Measurements from ENCODE around the gene LOX.

The LOX gene

GRCh38 chr5:122089096-122090013 lies 11.3 kb upstream of the LOX start:
- TF ChIP-seq GATA1 (IDR thresholded peaks at IDR 0.05; ENCODE audit: low read depth, low read length): no peak
- DNase-seq: peak; percentile 62 to 81

- TF ChIP-seq POLR2A (IDR thresholded peaks at IDR 0.05; ENCODE audit: low read length) (no peak), GATA1 (IDR thresholded peaks at IDR 0.05; ENCODE audit: low read depth, low read length) (no peak)
- DNase-seq: no peak
Measured at GRCh38 chr5:122085041-122085440, 7.0 kb upstream of the LOX start.

- no peak for DNase-seq
- TF ChIP-seq GATA1 (IDR thresholded peaks at IDR 0.05; ENCODE audit: low read depth, low read length): no peak
- no peak for TF ChIP-seq POLR2A (IDR thresholded peaks at IDR 0.05; ENCODE audit: low read length)
Measured at GRCh38 chr5:122083535-122083934, 5.5 kb upstream of the LOX start.

GRCh38 chr5:122081541-122081940 lies 3.5 kb upstream of the LOX start:
- no peak for DNase-seq
- no peak for TF ChIP-seq POLR2A (IDR thresholded peaks at IDR 0.05; ENCODE audit: low read length)
- TF ChIP-seq GATA1 (IDR thresholded peaks at IDR 0.05; ENCODE audit: low read depth, low read length): no peak

GRCh38 chr5:122077366-122078115 lies 518 bp downstream of the LOX start:
- TF ChIP-seq POLR2A (IDR thresholded peaks at IDR 0.05; ENCODE audit: low read length): no peak
- no peak for TF ChIP-seq GATA1 (IDR thresholded peaks at IDR 0.05; ENCODE audit: low read depth, low read length)
- peak; percentile 45 to 47 for DNase-seq

- TF ChIP-seq GATA1 (IDR thresholded peaks at IDR 0.05; ENCODE audit: low read depth, low read length): no peak
- no peak for TF ChIP-seq POLR2A (IDR thresholded peaks at IDR 0.05; ENCODE audit: low read length)
- peak; percentile 61 to 77 for DNase-seq
Measured at GRCh38 chr5:122076669-122077365, 1.2 kb downstream of the LOX start.

GRCh38 chr5:122076050-122076461 lies 2.0 kb downstream of the LOX start:
- TF ChIP-seq GATA1 (IDR thresholded peaks at IDR 0.05; ENCODE audit: low read depth, low read length) (no peak), POLR2A (IDR thresholded peaks at IDR 0.05; ENCODE audit: low read length) (no peak)
- DNase-seq: no peak

GRCh38 chr5:122073864-122074263 lies 4.2 kb downstream of the LOX start:
- no peak for TF ChIP-seq GATA1 (IDR thresholded peaks at IDR 0.05; ENCODE audit: low read depth, low read length)

GRCh38 chr5:122073018-122073417 lies 5.0 kb downstream of the LOX start:
- TF ChIP-seq POLR2A (IDR thresholded peaks at IDR 0.05; ENCODE audit: low read length): no peak
- TF ChIP-seq GATA1 (IDR thresholded peaks at IDR 0.05; ENCODE audit: low read depth, low read length): no peak

More at GRCh38 chr5:122073864-122074263, 4.2 kb downstream of the LOX start:
- DNase-seq: no peak

GRCh38 chr5:122067390-122067789 lies 10.7 kb downstream of the LOX start:
- TF ChIP-seq GATA1 (IDR thresholded peaks at IDR 0.05; ENCODE audit: low read depth, low read length) (no peak), POLR2A (IDR thresholded peaks at IDR 0.05; ENCODE audit: low read length) (no peak)
- DNase-seq: no peak

More at GRCh38 chr5:122073018-122073417, 5.0 kb downstream of the LOX start:
- DNase-seq: no peak

- DNase-seq: no peak
- TF ChIP-seq POLR2A (IDR thresholded peaks at IDR 0.05; ENCODE audit: low read length): no peak
- no peak for TF ChIP-seq GATA1 (IDR thresholded peaks at IDR 0.05; ENCODE audit: low read depth, low read length)
Measured at GRCh38 chr5:122064992-122065391, 13.1 kb downstream of the LOX start.

GRCh38 chr5:122063836-122064235 lies 14.2 kb downstream of the LOX start:
- TF ChIP-seq GATA1 (IDR thresholded peaks at IDR 0.05; ENCODE audit: low read depth, low read length): no peak
- TF ChIP-seq POLR2A (IDR thresholded peaks at IDR 0.05; ENCODE audit: low read length): no peak
- no peak for DNase-seq

GRCh38 chr5:122062205-122062604 lies 15.9 kb downstream of the LOX start:
- DNase-seq: no peak

GRCh38 chr5:122056913-122057312 lies 21.1 kb downstream of the LOX start:
- TF ChIP-seq POLR2A (IDR thresholded peaks at IDR 0.05; ENCODE audit: low read length): no peak
- TF ChIP-seq GATA1 (IDR thresholded peaks at IDR 0.05; ENCODE audit: low read depth, low read length): no peak
- DNase-seq: no peak

More at GRCh38 chr5:122062205-122062604, 15.9 kb downstream of the LOX start:
- TF ChIP-seq POLR2A (IDR thresholded peaks at IDR 0.05; ENCODE audit: low read length) (no peak), GATA1 (IDR thresholded peaks at IDR 0.05; ENCODE audit: low read depth, low read length) (no peak)
